GM12865 (cell line): ENCODE measurements around the gene VWA5A.

Experiments
- DNase-seq: peaks from one replicate; pipeline ENCODE4 v3.0.0; 2010; ENCODE audit warnings: low read depth
- H3K4me3 ChIP-seq: 2 replicates; pipeline ENCODE4 v1.5.1; 2011; ENCODE audit warnings: mild to moderate bottlenecking, low read depth, low read length, control low read depth
- CTCF ChIP-seq: IDR thresholded peaks from 2 replicates; pipeline ENCODE4 v1.5.1; 2011; ENCODE audit warnings: low read length, control low read depth, low read depth, inconsistent platforms; ENCODE audit not compliant: insufficient read depth; ENCODE audit errors: missing control alignments

The VWA5A gene

GRCh38 chr11:124143034-124143433 lies 27.8 kb downstream of the VWA5A start:
- TF ChIP-seq CTCF: no peak
- no peak for DNase-seq
- no peak overlapping the region for H3K4me3 ChIP-seq

GRCh38 chr11:124147951-124148350 lies 32.7 kb downstream of the VWA5A start:
- H3K4me3 ChIP-seq: no peak overlapping the region
- TF ChIP-seq CTCF: no peak
- DNase-seq: no peak

GRCh38 chr11:124150684-124151083 lies 35.4 kb downstream of the VWA5A start:
- no peak overlapping the region for H3K4me3 ChIP-seq
- peak; percentile 10 for DNase-seq
- TF ChIP-seq CTCF: no peak

GRCh38 chr11:124152770-124153407 lies 37.6 kb downstream of the VWA5A start:
- TF ChIP-seq CTCF: no peak
- no peak overlapping the region for H3K4me3 ChIP-seq

GRCh38 chr11:124153821-124154220 lies 38.6 kb downstream of the VWA5A start:
- no peak for TF ChIP-seq CTCF

More at GRCh38 chr11:124152770-124153407, 37.6 kb downstream of the VWA5A start:
- no peak for DNase-seq

GRCh38 chr11:124159481-124159880 lies 44.2 kb downstream of the VWA5A start:
- H3K4me3 ChIP-seq: no peak overlapping the region
- no peak for DNase-seq
- no peak for TF ChIP-seq CTCF

More at GRCh38 chr11:124153821-124154220, 38.6 kb downstream of the VWA5A start:
- DNase-seq: no peak
- H3K4me3 ChIP-seq: no peak overlapping the region

GRCh38 chr11:124160986-124161385 lies 45.7 kb downstream of the VWA5A start:
- TF ChIP-seq CTCF: no peak
- no peak overlapping the region for H3K4me3 ChIP-seq
- no peak for DNase-seq
